Hindlimb muscle (tissue), 1 donor: ENCODE results near the gene FAXDC2. TPM values are rescaled to one million over a fixed set of nuclear protein-coding genes. Genes with fewer than 3 reads are reported as not detected.
A peak's percentile ranks its signal among the peaks of the same experiment; 100 is the strongest.
"Not testable (repeated sequence)": the region's sequence is repeated elsewhere in the genome, so short reads cannot be mapped to it uniquely, and the experiment has no call there.

Experiments used
- DNase-seq: peaks from one replicate; pipeline ENCODE4 v3.0.0-alpha.2; 2013
- polyA plus RNA-seq: library from polyadenylated mRNA; unstranded; fragments of 120-200 nt; gene quantifications from one replicate; pipeline ENCODE4 v1.2.1, GENCODE V29; 2013; ENCODE audit not compliant: insufficient read length

Gene FAXDC2
- polyA plus RNA-seq, 1 donor = 17.8 TPM

- no peak for DNase-seq
These were observed 20.2 kb downstream of the FAXDC2 start for GRCh38 chr5:154830219-154830595.

GRCh38 chr5:154829589-154830218, 20.7 kb downstream of the FAXDC2 start:
- no peak for DNase-seq

- DNase-seq = no peak
These were observed 21.2 kb downstream of the FAXDC2 start for GRCh38 chr5:154829181-154829588.

GRCh38 chr5:154824070-154824469, 26.3 kb downstream of the FAXDC2 start:
- DNase-seq = no peak

GRCh38 chr5:154823605-154824004, 26.8 kb downstream of the FAXDC2 start:
- DNase-seq = no peak

GRCh38 chr5:154822896-154823295, 27.5 kb downstream of the FAXDC2 start:
- not testable (repeated sequence) for DNase-seq

- no peak for DNase-seq
These were observed 30.0 kb downstream of the FAXDC2 start for GRCh38 chr5:154820383-154820782.

GRCh38 chr5:154819546-154819945, 30.9 kb downstream of the FAXDC2 start:
- no peak for DNase-seq

GRCh38 chr5:154818471-154819116, 31.8 kb downstream of the FAXDC2 start:
- no peak for DNase-seq

GRCh38 chr5:154817815-154818214, 32.6 kb downstream of the FAXDC2 start:
- no peak for DNase-seq

- no peak for DNase-seq
These were observed 33.4 kb downstream of the FAXDC2 start for GRCh38 chr5:154816891-154817492.

GRCh38 chr5:154815684-154816247, 34.6 kb downstream of the FAXDC2 start:
- no peak for DNase-seq

GRCh38 chr5:154815025-154815424, 35.4 kb downstream of the FAXDC2 start:
- no peak for DNase-seq

- no peak for DNase-seq
These were observed 36.7 kb downstream of the FAXDC2 start for GRCh38 chr5:154813736-154814135.

GRCh38 chr5:154813158-154813557, 37.2 kb downstream of the FAXDC2 start:
- no peak for DNase-seq

GRCh38 chr5:154811653-154812465, 38.5 kb downstream of the FAXDC2 start:
- peak; percentile 56 for DNase-seq

- no peak for DNase-seq
These were observed 39.2 kb downstream of the FAXDC2 start for GRCh38 chr5:154811239-154811638.

GRCh38 chr5:154806176-154806575, 44.2 kb downstream of the FAXDC2 start:
- DNase-seq = no peak

GRCh38 chr5:154802050-154802449, 48.4 kb downstream of the FAXDC2 start:
- DNase-seq = no peak

- no peak for DNase-seq
These were observed 49.3 kb downstream of the FAXDC2 start for GRCh38 chr5:154801083-154801482.

- DNase-seq = no peak
These were observed 49.8 kb downstream of the FAXDC2 start for GRCh38 chr5:154800582-154800981.

GRCh38 chr5:154797762-154798161, 52.6 kb downstream of the FAXDC2 start:
- DNase-seq = no peak

- no peak for DNase-seq
These were observed 55.2 kb downstream of the FAXDC2 start for GRCh38 chr5:154795235-154795596.
